Medulla oblongata (tissue), 1 donor: ENCODE measurements around the gene IL1F10.

Experiments used
- DNase-seq: peaks from one replicate; pipeline ENCODE4 v3.0.0-alpha.2; 2015; ENCODE audit errors: extremely low spot score

Gene IL1F10

GRCh38 chr2:113058998-113059960, 8.5 kb upstream of the IL1F10 start, which contains the start of gene IL36RN:
IL36RN (plus strand) TSS chr2:113059198; CDS start chr2:113059439, 241 bp downstream.
- no peak for DNase-seq

- DNase-seq = no peak
Measured at GRCh38 chr2:113060396-113060795, 7.4 kb upstream of the IL1F10 start.

GRCh38 chr2:113060796-113061195, 7.0 kb upstream of the IL1F10 start:
- no peak for DNase-seq

- DNase-seq = no peak
Measured at GRCh38 chr2:113061241-113061640, 6.5 kb upstream of the IL1F10 start.

- DNase-seq = no peak
Measured at GRCh38 chr2:113061896-113062770, 5.6 kb upstream of the IL1F10 start.

- no peak for DNase-seq
Measured at GRCh38 chr2:113064281-113064680, 3.5 kb upstream of the IL1F10 start.

- no peak for DNase-seq
Measured at GRCh38 chr2:113064898-113065297, 2.9 kb upstream of the IL1F10 start.

GRCh38 chr2:113068249-113068648, 479 bp downstream of the IL1F10 start:
- no peak for DNase-seq

GRCh38 chr2:113068706-113069485, 1.1 kb downstream of the IL1F10 start:
- no peak for DNase-seq

GRCh38 chr2:113069676-113070605, 2.2 kb downstream of the IL1F10 start:
- no peak for DNase-seq

GRCh38 chr2:113070606-113070975, 2.8 kb downstream of the IL1F10 start:
- DNase-seq = no peak

GRCh38 chr2:113072584-113072983, 4.8 kb downstream of the IL1F10 start:
- DNase-seq = no peak

- DNase-seq = no peak
Measured at GRCh38 chr2:113073325-113073834, 5.6 kb downstream of the IL1F10 start.

GRCh38 chr2:113075030-113075429, 7.3 kb downstream of the IL1F10 start:
- no peak for DNase-seq

- DNase-seq = no peak
Measured at GRCh38 chr2:113075600-113075999, 7.8 kb downstream of the IL1F10 start.

- DNase-seq = no peak
Measured at GRCh38 chr2:113076954-113077669, 9.3 kb downstream of the IL1F10 start.

GRCh38 chr2:113077921-113078320, 10.2 kb downstream of the IL1F10 start:
- no peak for DNase-seq

GRCh38 chr2:113078350-113078839, 10.6 kb downstream of the IL1F10 start:
- no peak for DNase-seq

GRCh38 chr2:113079131-113079530, 11.4 kb downstream of the IL1F10 start:
- DNase-seq = no peak
